Astrocyte (in vitro differentiated cells and primary cell): ENCODE data around the gene MKRN2. TPM values are rescaled to one million over a fixed set of nuclear protein-coding genes. Genes with fewer than 3 reads are reported as not detected.

ENCODE experiments used
- DNase-seq: peaks from one replicate; pipeline ENCODE4 v3.0.0-alpha.2; 2010; ENCODE audit warnings: low read depth
- FAIRE-seq: peaks from 2 replicates; lab custom pipeline; 2011; peaks lifted over from hg19 to GRCh38; lab: Jason Lieb, UNC
- H2AFZ ChIP-seq: 2 replicates; pipeline ENCODE4 v1.6.0; 2012; ENCODE audit warnings: low read depth, low read length, inconsistent platforms
- H3K27ac ChIP-seq: 2 replicates; pipeline ENCODE4 v1.5.1; 2011; ENCODE audit warnings: low read depth, low read length, inconsistent platforms
- H3K27me3 ChIP-seq: 2 replicates; pipeline ENCODE4 v1.6.0; 2011; ENCODE audit warnings: low read length, inconsistent platforms; ENCODE audit not compliant: insufficient read depth
- H3K36me3 ChIP-seq: 2 replicates; pipeline ENCODE4 v1.5.1; 2011; ENCODE audit warnings: low read length, inconsistent platforms; ENCODE audit not compliant: insufficient read depth
- H3K4me1 ChIP-seq: 2 replicates; pipeline ENCODE4 v1.5.1; 2011; ENCODE audit warnings: low read length, inconsistent platforms; ENCODE audit not compliant: insufficient read depth
- H3K4me2 ChIP-seq: 2 replicates; pipeline ENCODE4 v1.6.0; 2012; ENCODE audit warnings: low read length, inconsistent platforms
- H3K4me3 ChIP-seq: 2 replicates; pipeline ENCODE4 v1.5.1; 2011; ENCODE audit warnings: low read depth, mild to moderate bottlenecking, low read length, inconsistent platforms; ENCODE audit not compliant: insufficient read depth
- H3K79me2 ChIP-seq: 2 replicates; pipeline ENCODE4 v1.6.0; 2012; ENCODE audit warnings: mild to moderate bottlenecking, low read length, inconsistent platforms; ENCODE audit not compliant: insufficient read depth
- H3K9ac ChIP-seq: 2 replicates; pipeline ENCODE4 v1.6.0; 2012; ENCODE audit warnings: mild to moderate bottlenecking, low read length, inconsistent platforms
- H3K9me3 ChIP-seq: 2 replicates; pipeline ENCODE4 v1.5.1; 2012; ENCODE audit warnings: low read depth, mild to moderate bottlenecking, low read length, inconsistent platforms; ENCODE audit not compliant: insufficient read depth
- H4K20me1 ChIP-seq: 2 replicates; pipeline ENCODE4 v1.6.0; 2012; ENCODE audit warnings: low read length, inconsistent platforms; ENCODE audit not compliant: insufficient read depth
- H3K27ac Mint-ChIP-seq: one replicate; pipeline ENCODE4 v1.8.0; 2021; ENCODE audit warnings: mild to moderate bottlenecking, mixed read lengths; ENCODE audit not compliant: unreplicated experiment
- H3K27me3 Mint-ChIP-seq: one replicate; pipeline ENCODE4 v1.8.0; 2021; ENCODE audit warnings: low read depth, mixed read lengths; ENCODE audit not compliant: unreplicated experiment
- H3K36me3 Mint-ChIP-seq: one replicate; pipeline ENCODE4 v1.8.0; 2021; ENCODE audit warnings: low read depth, mixed read lengths; ENCODE audit not compliant: unreplicated experiment
- H3K4me1 Mint-ChIP-seq: one replicate; pipeline ENCODE4 v1.8.0; 2021; ENCODE audit warnings: low read depth, mixed read lengths; ENCODE audit not compliant: unreplicated experiment
- H3K4me3 Mint-ChIP-seq: one replicate; pipeline ENCODE4 v1.8.0; 2021; ENCODE audit warnings: mild to moderate bottlenecking, moderate library complexity, mixed read lengths; ENCODE audit not compliant: unreplicated experiment
- H3K9me3 Mint-ChIP-seq: one replicate; pipeline ENCODE4 v1.8.0; 2021; ENCODE audit warnings: mild to moderate bottlenecking, mixed read lengths; ENCODE audit not compliant: unreplicated experiment
- CTCF ChIP-seq: IDR thresholded peaks from 2 replicates; pipeline ENCODE4 v1.5.1; 2011; ENCODE audit warnings: low read depth, mild to moderate bottlenecking, inconsistent platforms, low read length, moderate library complexity; ENCODE audit not compliant: insufficient read depth
- EZH2 ChIP-seq: IDR thresholded peaks from 2 replicates; pipeline ENCODE4 v1.6.1; 2012; ENCODE audit warnings: mild to moderate bottlenecking, low read length, inconsistent platforms; ENCODE audit not compliant: insufficient read depth
- total RNA-seq: library from RNA; stranded (reverse); gene quantifications from 2 replicates; pipeline ENCODE4 v1.2.1, GENCODE V29; 2021

Gene MKRN2
- total RNA-seq, 1 donor from 2014 or later: 36.7 TPM

- Histone ChIP-seq H3K36me3 (peaks cover 48% of the 10 kb centered on the region), H3K9ac (no peak overlapping the region), H3K4me2 (no peak overlapping the region), H2AFZ (no peak overlapping the region), H3K27me3 (no peaks in the 10 kb centered on the region), H3K79me2 (peaks cover 23% of the 10 kb centered on the region), H3K9me3 (no peaks in the 10 kb centered on the region), H3K4me3 (no peak overlapping the region), H3K27ac (no peak overlapping the region), H4K20me1 (peaks cover 68% of the 10 kb centered on the region), H3K4me1 (peaks cover 5% of the 10 kb centered on the region)
- Mint-ChIP-seq H3K4me1 (peaks cover 18% of the 10 kb centered on the region), H3K36me3 (peaks cover 34% of the 10 kb centered on the region), H3K27ac (no peak overlapping the region), H3K27me3 (no peaks in the 10 kb centered on the region), H3K9me3 (no peaks in the 10 kb centered on the region), H3K4me3 (no peak overlapping the region)
- no peak for DNase-seq
- TF ChIP-seq CTCF (no peak), EZH2 (no peak)
- FAIRE-seq: no peak
Measured at GRCh38 chr3:12574661-12575060, 17.8 kb downstream of the MKRN2 start.

- H3K4me2 ChIP-seq: no peak overlapping the region
- peaks cover 5% of the 10 kb centered on the region for H3K4me1 ChIP-seq
- H3K27ac ChIP-seq: no peak overlapping the region
- H3K4me3 Mint-ChIP-seq: no peak overlapping the region
- peaks cover 14% of the 10 kb centered on the region for H3K4me1 Mint-ChIP-seq
- FAIRE-seq (no peak), DNase-seq (no peak)
- peaks cover 76% of the 10 kb centered on the region for H4K20me1 ChIP-seq
- no peak overlapping the region for H2AFZ ChIP-seq
- H3K27ac Mint-ChIP-seq: no peak overlapping the region
- H3K9me3 ChIP-seq: no peaks in the 10 kb centered on the region
- peaks cover 21% of the 10 kb centered on the region for H3K36me3 Mint-ChIP-seq
- H3K4me3 ChIP-seq: no peak overlapping the region
- H3K9me3 Mint-ChIP-seq: no peaks in the 10 kb centered on the region
- peaks cover 26% of the 10 kb centered on the region for H3K79me2 ChIP-seq
- H3K36me3 ChIP-seq: peaks cover 45% of the 10 kb centered on the region
- H3K27me3 ChIP-seq: no peaks in the 10 kb centered on the region
- H3K27me3 Mint-ChIP-seq: no peaks in the 10 kb centered on the region
- no peak for TF ChIP-seq EZH2
- no peak for TF ChIP-seq CTCF
- no peak overlapping the region for H3K9ac ChIP-seq
Measured at GRCh38 chr3:12577379-12577778, 20.5 kb downstream of the MKRN2 start.

- H4K20me1 ChIP-seq: peaks cover 81% of the 10 kb centered on the region
- no peaks in the 10 kb centered on the region for H3K9me3 Mint-ChIP-seq
- DNase-seq (no peak), FAIRE-seq (no peak)
- no peak overlapping the region for H3K4me3 Mint-ChIP-seq
- no peak overlapping the region for H3K4me2 ChIP-seq
- TF ChIP-seq CTCF (no peak), EZH2 (no peak)
- H3K4me3 ChIP-seq: no peak overlapping the region
- peaks cover 14% of the 10 kb centered on the region for H3K4me1 Mint-ChIP-seq
- peaks cover 23% of the 10 kb centered on the region for H3K36me3 Mint-ChIP-seq
- no peak overlapping the region for H2AFZ ChIP-seq
- H3K36me3 ChIP-seq: peaks cover 52% of the 10 kb centered on the region
- no peaks in the 10 kb centered on the region for H3K9me3 ChIP-seq
- H3K79me2 ChIP-seq: peaks cover 26% of the 10 kb centered on the region
- peaks cover 5% of the 10 kb centered on the region for H3K4me1 ChIP-seq
- no peaks in the 10 kb centered on the region for H3K27me3 Mint-ChIP-seq
- no peak overlapping the region for H3K9ac ChIP-seq
- no peak overlapping the region for H3K27ac ChIP-seq
- no peaks in the 10 kb centered on the region for H3K27me3 ChIP-seq
- H3K27ac Mint-ChIP-seq: peak overlapping the region; percentile 34
Measured at GRCh38 chr3:12578742-12579141, 21.9 kb downstream of the MKRN2 start.
